GM23338 (cell line): ENCODE measurements around the gene FBF1.

Experiments
- CREB1 ChIP-seq: fragments of 250-450 bp; sonication (Bioruptor Pico); IDR thresholded peaks from 2 replicates; pipeline ENCODE4 v1.5.0; 2020; ENCODE audit warnings: low read depth, mild to moderate bottlenecking, moderate library complexity
- ETS1 ChIP-seq: IDR thresholded peaks from 2 replicates; pipeline ENCODE4 v1.6.1; 2016; ENCODE audit warnings: antibody characterized with exemption
- EZH2 ChIP-seq: fragments of 200-600 bp; sonication (generic); IDR thresholded peaks from one replicate; pipeline ENCODE4 v1.8.0; 2017; ENCODE audit warnings: antibody characterized with exemption, mild to moderate bottlenecking, low read depth; ENCODE audit not compliant: unreplicated experiment
- EZH2phosphoT487 ChIP-seq: fragments of 200-600 bp; sonication (generic); IDR thresholded peaks from one replicate; pipeline ENCODE4 v1.8.1; 2018; ENCODE audit warnings: antibody characterized with exemption; ENCODE audit not compliant: unreplicated experiment
- JUNB ChIP-seq: IDR thresholded peaks from one replicate; pipeline ENCODE4 v1.6.1; 2016; ENCODE audit warnings: antibody characterized with exemption; ENCODE audit not compliant: unreplicated experiment
- NANOG ChIP-seq: IDR thresholded peaks from 2 replicates; pipeline ENCODE4 v1.6.1; 2016; ENCODE audit warnings: antibody characterized with exemption, borderline replicate concordance
- POLR2AphosphoS5 ChIP-seq: IDR thresholded peaks from 2 replicates; pipeline ENCODE4 v1.6.1; 2016; ENCODE audit warnings: antibody characterized with exemption, low read depth
- STAT1 ChIP-seq: IDR thresholded peaks from one replicate; pipeline ENCODE4 v1.6.1; 2016; ENCODE audit warnings: antibody characterized with exemption; ENCODE audit not compliant: unreplicated experiment
- TF ChIP-seq, protein P1 (sequence below), 2 experiments: fragments of 200-600 bp in 1 of 2; sonication (generic) in 1 of 2; conservative IDR thresholded peaks; 2 replicates each; pipeline versions ENCODE4 v1.5.1 to v1.6.1; 2016 to 2017; ENCODE audit warnings: antibody characterized with exemption in 2 of 2, low read depth in 2 of 2, mild to moderate bottlenecking in 2 of 2, moderate library complexity in 1 of 2
- TF ChIP-seq, protein P2 (sequence below): IDR thresholded peaks from one replicate; pipeline ENCODE4 v1.6.1; 2018; ENCODE audit warnings: antibody characterized with exemption; ENCODE audit not compliant: unreplicated experiment

DNA sequence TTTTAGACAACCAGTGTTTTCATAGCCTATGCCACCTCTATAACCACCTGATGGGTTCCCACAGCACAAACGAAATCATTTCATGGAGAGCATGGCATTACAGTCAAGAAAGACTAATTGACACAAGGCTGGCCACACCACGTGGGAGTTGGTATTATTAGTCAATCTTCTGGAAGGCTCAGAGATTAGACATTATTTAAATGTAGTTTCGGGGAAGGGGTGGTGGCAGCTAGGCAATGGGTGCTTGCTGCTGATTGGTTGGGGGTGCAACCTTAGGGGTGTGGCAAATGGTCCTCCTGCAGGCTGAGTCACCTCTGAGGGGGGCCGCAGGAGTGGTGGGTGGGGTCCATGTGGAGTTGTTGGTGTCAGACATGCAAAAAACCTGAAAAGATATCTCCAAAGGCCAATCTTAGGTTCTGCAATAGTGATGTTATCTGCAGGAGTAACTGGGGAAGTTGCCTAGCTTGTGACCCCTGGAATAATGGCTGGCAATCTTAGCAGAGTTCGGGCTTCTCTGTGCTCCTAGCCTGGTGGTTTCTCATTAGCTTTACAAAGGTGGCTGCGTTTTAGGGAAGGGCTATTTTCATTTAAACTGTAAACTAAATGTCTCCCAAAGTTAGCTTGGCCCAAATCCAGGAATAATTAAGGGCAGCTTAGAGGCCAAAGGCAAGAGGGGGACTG, 42.8 kb upstream of the FBF1 start:
- TF ChIP-seq ETS1, result no peak
- TF ChIP-seq, protein P1, sequence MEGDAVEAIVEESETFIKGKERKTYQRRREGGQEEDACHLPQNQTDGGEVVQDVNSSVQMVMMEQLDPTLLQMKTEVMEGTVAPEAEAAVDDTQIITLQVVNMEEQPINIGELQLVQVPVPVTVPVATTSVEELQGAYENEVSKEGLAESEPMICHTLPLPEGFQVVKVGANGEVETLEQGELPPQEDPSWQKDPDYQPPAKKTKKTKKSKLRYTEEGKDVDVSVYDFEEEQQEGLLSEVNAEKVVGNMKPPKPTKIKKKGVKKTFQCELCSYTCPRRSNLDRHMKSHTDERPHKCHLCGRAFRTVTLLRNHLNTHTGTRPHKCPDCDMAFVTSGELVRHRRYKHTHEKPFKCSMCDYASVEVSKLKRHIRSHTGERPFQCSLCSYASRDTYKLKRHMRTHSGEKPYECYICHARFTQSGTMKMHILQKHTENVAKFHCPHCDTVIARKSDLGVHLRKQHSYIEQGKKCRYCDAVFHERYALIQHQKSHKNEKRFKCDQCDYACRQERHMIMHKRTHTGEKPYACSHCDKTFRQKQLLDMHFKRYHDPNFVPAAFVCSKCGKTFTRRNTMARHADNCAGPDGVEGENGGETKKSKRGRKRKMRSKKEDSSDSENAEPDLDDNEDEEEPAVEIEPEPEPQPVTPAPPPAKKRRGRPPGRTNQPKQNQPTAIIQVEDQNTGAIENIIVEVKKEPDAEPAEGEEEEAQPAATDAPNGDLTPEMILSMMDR (conservative IDR thresholded peaks at IDR 0.05; ENCODE audit: low read depth in 2 of 2), result no peak
- no peak for TF ChIP-seq JUNB
- TF ChIP-seq, protein P2, sequence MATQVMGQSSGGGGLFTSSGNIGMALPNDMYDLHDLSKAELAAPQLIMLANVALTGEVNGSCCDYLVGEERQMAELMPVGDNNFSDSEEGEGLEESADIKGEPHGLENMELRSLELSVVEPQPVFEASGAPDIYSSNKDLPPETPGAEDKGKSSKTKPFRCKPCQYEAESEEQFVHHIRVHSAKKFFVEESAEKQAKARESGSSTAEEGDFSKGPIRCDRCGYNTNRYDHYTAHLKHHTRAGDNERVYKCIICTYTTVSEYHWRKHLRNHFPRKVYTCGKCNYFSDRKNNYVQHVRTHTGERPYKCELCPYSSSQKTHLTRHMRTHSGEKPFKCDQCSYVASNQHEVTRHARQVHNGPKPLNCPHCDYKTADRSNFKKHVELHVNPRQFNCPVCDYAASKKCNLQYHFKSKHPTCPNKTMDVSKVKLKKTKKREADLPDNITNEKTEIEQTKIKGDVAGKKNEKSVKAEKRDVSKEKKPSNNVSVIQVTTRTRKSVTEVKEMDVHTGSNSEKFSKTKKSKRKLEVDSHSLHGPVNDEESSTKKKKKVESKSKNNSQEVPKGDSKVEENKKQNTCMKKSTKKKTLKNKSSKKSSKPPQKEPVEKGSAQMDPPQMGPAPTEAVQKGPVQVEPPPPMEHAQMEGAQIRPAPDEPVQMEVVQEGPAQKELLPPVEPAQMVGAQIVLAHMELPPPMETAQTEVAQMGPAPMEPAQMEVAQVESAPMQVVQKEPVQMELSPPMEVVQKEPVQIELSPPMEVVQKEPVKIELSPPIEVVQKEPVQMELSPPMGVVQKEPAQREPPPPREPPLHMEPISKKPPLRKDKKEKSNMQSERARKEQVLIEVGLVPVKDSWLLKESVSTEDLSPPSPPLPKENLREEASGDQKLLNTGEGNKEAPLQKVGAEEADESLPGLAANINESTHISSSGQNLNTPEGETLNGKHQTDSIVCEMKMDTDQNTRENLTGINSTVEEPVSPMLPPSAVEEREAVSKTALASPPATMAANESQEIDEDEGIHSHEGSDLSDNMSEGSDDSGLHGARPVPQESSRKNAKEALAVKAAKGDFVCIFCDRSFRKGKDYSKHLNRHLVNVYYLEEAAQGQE, result no peak
- no peak for TF ChIP-seq POLR2AphosphoS5
- no peak for TF ChIP-seq EZH2
- TF ChIP-seq EZH2phosphoT487, result no peak
- no peak for TF ChIP-seq STAT1
- TF ChIP-seq CREB1, result no peak
- no peak for TF ChIP-seq NANOG
